H1 (cell line): ENCODE measurements around the gene DNAJC11. TPM values are rescaled to one million over a fixed set of nuclear protein-coding genes. Genes with fewer than 3 reads are reported as not detected.

Source experiments
- EZH2 ChIP-seq: fragments of 200-600 bp; sonication (generic); IDR thresholded peaks from 2 replicates; pipeline ENCODE4 v1.7.1; 2012; ENCODE audit warnings: low read depth, mild to moderate bottlenecking, moderate library complexity, low read length, inconsistent platforms; ENCODE audit not compliant: severe bottlenecking
- JUND ChIP-seq: IDR thresholded peaks from 2 replicates; pipeline ENCODE4 v1.6.1; 2011; ENCODE audit warnings: mild to moderate bottlenecking, improper control_type of control experiment, low read length
- polyA plus RNA-seq, 7 experiments: library from polyadenylated mRNA; depleted of rRNA in 3 of 7; stranded (reverse) in 5 of 7; unstranded in 2 of 7; fragments of >200 nt in 5 of 7; fragments of 200-250 nt in 2 of 7; gene quantifications; 1 replicate in 5 of 7; 2 replicates in 1 of 7; 4 replicates in 1 of 7; pipeline versions ENCODE4 v1.2.1 to v1.2.3, GENCODE V29; 2011 to 2013; ENCODE audit warnings: missing spikeins in 2 of 7, mixed read lengths in 2 of 7
- total RNA-seq: library from RNA; stranded (reverse); fragmentation: NEBNext Ultra II Directional; extraction: Animal tissue kit (Norgen Biotek cat#: 25700); gene quantifications from 2 replicates; pipeline ENCODE4 v1.2.1, GENCODE V29; 2021

Gene DNAJC11
- total and polyA plus RNA-seq, 2 of the 8 experiments (the other 6 are each of a cell fraction or from before 2014, with no cell fraction given) = 43.9 to 90.9 TPM

DNA sequence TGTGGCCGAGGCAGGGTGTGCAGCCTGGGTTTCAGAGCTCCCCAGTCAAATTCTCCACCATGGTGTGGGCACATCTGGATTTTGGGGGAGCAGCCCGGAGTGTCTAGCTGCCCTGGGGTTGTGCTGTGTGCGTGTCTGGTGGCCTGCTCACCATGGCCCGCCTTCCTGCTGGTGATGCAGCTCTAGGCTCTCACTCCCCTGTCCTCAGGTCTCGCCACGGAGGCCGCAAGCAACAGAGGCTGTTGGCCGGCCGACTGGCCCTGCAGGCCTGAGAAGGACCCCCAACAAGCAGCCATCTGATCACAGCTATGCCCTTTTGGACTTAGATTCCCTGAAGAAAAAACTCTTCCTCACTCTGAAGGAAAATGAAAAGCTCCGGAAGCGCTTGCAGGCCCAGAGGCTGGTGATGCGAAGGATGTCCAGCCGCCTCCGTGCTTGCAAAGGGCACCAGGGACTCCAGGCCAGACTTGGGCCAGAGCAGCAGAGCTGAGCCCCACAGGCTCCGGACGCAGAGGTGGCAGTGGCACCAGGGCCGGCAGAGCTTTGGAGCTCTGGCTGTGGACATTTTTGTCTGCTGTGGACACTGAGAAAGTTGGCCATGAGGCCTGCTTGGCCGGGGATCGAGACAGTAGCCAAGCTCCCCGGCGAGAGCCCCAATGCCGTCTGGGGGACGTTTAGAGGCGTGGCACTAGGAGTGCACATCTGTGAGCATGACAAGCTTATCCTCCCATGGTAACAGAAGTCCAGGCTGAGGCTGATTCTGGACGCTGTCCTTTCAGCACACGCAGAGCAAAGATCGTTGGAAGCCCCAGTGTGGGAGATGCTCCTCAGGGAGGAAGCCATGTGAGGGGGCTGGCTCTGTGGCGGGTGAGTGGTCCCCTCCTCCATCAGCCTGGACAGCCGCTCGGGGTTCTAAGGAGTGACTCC lies 68.8 kb downstream of the DNAJC11 start (continued):
- TF ChIP-seq EZH2 (no peak), JUND (no peak)
